GM18861 (cell line): ENCODE results near the gene AXIN1.
"Not testable (repeated sequence)": the region's sequence is repeated elsewhere in the genome, so short reads cannot be mapped to it uniquely, and the experiment has no call there.

Experiments used
- ATAC-seq: cut with Tn5 transposase; IDR thresholded peaks from one replicate; pipeline ENCODE4 v1.9.1; 2021; ENCODE audit not compliant: unreplicated experiment

The AXIN1 gene

DNA sequence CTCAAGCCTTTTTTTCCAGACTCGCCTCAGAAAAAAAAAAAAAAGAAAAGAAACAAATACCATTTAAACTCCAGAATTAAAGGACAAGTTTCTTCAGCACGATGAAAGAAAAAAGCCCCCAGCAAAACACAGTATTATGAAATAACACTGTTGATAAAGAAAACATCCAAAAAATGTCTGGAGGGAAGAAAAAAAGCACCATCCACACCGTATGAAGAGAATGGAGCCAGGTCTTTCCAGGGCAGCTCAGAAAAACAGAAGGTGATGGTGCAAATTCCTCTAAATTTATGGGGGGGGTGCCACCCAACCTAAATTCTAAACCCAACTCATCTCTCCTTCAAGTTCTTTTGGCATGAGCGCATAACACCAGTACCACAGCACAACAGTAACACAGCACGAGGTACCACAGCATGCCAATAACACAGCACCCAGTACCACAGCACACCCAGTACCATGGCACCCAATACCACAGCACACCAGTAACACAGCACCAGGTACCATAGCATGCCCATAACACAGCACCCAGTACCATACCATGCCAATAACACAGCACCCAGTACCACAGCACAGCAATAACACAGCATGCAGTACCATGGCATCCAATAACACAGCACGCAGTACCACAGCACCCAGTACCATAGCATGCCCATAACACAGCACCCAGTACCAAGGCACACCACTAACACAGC is 19.0 kb downstream of the AXIN1 start:
- ATAC-seq = no peak

DNA sequence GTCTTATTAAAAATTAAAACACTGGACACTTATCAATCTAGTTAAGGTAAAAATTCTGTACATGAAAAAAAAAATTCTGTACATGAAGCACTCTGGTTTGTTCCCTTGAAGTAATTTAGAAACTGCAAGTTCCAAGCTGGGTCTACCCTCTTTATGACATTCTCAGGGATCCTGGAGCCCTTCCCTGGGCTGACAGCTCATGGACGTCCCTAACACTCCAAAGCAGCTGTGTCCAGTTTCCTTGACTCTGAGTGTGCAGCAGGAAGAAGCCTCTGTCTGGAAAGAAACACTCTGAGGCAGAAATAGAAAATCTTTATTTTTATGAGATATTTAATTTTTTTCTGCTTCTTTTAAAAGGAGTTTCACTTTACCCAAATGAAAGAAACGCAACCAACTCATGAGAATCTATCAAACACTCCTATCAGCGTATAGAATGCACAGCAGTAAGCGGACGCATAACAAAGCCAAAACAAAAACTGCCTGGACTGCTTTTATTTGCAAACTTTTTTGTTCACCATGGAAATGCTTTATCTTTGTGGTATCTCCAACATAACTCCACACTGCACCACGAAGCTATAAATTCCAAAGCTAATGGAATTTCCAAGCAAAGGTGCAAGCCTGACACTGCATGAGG is 21.2 kb downstream of the AXIN1 start:
- not testable (repeated sequence) for ATAC-seq

DNA sequence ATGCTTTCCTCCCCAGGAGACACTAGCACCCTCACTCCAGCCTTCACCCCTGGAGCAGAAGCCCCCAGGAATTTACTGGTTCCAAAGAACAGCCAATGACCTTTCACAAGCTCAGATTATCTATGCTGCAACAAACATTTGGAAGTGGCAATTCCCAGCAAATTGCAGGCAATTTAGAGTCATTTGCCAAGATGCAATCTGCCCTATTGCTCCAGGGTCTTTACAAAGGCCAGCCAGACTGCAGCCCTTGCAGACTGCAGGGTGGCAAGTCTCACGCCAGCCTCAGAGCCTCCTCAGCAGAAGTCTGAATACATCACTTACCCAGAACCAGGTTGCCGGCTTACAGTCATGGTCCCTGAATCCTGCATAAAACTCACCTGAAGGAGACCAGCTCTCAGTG is 21.8 kb downstream of the AXIN1 start:
- ATAC-seq = no peak

DNA sequence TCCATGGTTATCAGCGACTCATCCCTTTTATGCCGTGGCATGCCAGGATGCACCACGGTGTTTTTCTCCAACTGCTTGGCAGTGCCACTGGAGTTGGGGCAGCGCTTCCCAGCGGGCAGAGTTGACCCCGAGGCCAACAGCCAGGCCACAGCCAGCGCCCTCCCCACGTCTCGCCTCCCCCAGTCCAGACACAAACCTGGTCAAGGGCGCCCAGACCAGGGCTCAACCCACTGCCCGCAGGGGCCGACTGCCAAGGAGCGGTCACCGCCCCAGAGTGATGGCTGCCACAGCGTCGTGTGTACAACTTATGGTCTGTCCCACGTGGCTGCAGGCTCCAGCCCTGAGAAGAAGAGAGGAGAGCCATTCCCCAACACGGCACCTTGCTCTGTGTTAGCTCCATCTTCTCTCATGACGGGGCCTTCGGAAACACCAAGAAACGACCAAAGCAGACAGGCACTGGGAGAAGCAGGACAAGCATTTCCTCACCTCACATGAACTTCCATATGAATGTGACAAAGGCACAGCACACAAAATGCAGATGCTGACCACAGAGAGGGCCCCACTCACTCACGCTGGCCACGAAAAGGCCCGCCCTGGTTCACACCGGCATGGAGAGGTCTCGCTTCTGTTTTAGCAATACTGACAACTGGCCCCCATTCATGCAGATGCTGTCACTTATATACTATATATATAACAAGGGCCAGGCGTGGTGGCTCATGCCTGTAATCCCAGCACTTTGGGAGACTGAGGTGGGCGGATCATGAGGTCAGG is 27.0 kb downstream of the AXIN1 start:
- ATAC-seq = no peak

DNA sequence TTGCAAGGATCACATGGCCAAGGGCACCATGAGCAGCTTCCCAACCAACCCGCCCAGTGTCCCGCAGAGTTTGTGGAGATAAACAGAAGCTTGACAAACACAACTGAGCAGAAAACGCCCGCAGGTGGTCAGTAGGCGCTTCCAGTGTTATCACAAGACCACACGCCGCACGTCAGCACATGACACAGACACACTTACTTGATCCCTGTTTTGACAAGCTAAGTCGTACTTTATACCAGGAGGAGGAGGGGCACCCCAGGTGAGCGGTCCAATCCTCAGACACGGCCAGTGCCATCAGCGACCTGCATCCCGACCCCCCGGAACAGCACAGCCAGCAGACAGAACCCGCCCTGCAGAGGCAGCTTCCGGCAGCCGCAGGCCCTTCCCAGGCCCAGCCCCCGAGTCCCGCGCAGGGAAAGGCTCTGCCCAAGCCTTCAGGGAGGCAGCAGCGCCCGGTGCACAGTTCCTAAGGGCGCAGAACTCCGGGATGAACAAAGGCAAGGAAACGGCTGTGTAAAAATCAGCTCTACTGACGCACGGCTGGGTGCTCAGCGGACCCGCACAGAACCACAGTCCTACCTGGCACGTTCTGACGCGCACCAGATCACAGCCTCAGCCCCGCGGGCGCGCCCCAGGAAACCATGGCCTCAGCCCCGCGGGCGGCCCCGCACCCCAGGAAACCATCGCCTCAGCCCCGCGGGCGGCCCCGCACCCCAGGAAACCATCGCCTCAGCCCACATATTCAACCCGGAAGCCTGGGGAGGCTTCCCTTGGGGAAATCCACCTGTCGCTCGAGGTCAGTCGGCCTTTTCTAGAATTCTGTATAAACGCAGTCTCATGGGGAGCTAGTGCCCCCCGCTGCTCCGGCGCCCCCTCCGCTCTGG is 27.8 kb downstream of the AXIN1 start:
- no peak for ATAC-seq

DNA sequence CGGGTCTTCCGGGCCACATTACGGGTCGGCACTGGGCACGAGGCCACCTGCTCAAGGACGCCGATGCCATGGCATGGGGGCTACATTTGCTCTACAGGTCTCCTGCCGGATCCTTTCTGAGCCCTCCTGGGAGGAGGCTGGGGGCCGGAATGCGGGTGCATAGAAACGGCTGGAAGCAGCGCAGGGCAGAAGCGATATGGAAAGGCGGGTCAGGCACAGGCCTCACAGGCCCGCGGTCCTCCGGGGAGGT is 28.4 kb downstream of the AXIN1 start:
- no peak for ATAC-seq

DNA sequence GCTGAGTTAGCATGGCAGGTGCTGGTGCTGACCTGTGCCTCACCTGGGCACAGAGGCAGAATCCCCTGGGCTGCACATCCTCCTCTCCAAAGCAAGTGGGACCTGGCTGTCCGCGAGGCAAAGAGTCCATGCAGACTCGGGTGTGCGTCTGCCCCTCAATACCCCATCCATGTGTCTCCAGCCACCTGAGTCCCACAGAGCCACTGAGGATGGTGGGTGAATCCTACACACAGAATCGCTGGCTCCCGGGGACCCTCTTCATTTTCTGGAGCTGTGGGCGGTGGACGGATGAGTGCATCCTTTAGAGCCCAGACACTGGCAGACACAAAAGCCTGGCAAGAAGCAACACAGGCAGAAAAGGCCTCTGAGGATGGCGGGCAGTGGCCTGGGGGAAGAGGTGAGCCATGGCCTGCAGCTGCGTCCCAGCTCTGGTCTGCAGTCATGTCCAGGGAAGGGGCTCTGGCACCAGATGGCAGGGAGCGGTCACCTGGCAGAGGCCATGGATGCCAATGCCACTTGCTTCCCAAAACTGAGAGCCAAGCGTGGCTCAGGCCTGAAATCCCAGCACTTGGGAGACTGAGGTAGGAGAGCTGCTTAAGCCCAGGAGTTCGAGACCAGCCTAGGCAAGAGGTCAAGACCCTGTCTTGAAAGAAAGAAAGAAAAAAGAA is 29.9 kb downstream of the AXIN1 start:
- ATAC-seq = no peak

DNA sequence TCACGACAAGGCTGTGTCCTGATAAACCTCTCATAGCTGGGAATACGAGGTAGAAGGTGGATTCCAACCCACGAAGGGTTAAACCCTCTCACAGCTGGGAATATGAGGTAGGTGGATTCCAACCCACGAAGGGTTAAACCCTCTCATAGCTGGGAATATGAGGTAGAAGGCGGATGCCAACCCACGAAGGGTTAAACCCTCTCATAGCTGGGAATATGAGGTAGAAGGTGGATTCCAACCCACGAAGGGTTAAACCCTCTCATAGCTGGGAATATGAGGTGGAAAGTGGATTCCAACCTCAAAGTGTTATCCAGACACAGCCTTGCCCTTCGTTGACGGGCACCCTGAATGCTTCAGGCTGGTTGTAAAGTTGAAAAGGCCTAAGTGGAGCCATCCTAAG is 31.0 kb downstream of the AXIN1 start:
- ATAC-seq = no peak

DNA sequence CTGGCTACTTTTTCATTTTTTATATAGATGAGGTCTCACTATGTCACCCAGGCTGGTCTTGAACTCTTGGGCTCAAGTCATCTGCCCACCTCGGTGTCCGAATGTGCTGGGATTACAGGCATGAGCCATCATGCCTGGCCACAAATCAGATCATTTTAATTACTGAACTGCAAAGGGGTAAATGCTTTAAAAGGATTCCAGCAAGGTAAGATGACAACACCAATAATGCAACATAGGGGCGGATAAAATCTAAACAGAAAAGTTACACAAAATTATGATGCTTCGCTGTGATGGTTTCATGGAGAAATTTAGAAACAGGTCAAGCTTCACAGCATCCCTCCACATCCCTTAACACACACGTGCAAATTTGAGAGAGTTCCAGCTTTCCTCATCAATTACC is 32.3 kb downstream of the AXIN1 start:
- no peak for ATAC-seq

DNA sequence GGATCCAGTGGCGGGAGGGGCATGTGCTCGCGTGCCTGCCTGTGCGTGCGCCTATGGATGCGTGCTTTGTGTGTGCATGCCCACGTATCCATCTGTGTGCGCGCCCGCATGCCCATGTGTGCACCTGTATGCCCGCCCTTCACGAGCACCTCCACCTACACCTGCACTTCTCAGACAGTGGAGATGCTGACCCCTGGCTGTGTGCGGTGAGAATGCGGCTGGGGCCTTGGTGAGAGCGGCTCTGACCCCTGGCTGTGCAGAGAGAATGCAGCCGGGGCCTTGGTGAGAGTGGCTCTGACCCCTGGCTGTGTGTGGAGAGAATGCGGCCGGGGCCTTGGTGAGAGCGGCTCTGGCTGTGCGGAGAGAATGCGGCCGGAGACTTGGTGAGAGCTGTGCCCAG is 33.9 kb downstream of the AXIN1 start:
- ATAC-seq = no peak

DNA sequence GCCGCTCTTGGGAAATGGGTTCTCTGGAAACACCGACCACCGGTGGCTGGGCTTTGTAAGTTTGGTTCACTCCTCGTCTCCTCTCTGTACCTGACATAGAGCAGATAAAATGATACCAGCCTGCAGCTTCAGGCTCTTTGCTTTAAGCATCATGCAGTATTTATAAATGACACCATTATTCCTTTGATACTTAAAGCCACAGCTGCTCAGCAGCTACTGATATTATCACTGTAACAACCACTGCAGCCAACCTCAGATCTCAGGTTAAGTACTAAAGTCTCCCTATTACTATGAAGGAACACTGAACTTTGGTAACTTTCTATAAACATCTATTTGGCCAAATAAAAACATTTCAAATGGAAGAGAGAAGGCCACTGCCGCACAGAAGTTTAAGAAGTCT is 34.9 kb downstream of the AXIN1 start:
- ATAC-seq = no peak

DNA sequence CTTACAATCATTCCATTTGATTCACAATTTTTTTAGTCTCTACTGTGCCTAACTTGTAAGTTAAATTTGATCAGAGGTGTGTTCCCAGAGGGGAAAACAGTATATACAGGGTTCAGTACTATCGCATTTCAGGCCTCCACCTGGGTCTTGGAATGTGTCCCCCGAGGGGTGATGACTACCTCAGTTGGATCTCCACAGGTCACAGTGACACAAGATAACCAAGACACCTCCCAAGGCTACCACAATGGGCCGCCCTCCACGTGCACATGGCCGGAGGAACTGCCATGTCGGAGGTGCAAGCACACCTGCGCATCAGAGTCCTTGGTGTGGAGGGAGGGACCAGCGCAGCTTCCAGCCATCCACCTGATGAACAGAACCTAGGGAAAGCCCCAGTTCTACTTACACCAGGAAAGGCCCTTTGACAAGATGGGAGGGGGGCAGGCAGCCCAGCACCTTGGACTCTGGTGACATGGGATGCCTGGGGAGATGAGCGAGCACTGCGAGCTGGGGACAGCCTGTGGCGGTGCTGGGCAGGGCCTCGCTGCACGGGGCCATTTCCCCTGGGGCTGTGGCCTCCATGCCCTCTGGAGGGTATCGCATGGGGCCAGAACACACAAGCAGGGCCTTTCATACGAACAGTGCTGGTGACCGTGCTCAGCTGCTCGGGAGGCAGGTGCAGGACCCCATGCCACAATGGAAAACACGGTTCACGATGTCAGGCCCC is 35.6 kb downstream of the AXIN1 start:
- no peak for ATAC-seq

DNA sequence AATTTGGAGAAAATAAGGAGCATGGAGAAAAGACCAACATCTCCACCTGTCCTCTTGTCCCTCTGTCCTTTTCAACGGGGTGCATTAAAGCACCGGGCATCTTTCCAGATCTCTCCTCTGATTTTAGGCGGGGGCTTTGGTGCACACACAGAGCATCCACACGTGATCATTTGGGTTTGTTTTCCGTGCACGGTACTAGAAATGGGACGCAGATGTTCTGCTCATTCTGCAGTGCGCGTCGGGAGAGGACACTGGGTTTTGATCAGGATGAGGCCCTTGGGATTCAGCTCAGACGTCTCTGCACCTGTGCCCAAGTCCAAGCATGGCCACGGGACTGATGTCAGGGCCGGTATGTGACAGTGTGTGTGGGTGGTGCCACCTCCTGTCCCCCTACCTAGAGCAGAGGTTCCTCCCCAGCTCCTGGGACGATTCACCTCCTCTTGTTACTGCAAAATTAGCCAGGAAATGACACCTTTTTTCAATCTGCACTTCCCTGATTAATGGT is 37.7 kb downstream of the AXIN1 start:
- ATAC-seq = no peak

DNA sequence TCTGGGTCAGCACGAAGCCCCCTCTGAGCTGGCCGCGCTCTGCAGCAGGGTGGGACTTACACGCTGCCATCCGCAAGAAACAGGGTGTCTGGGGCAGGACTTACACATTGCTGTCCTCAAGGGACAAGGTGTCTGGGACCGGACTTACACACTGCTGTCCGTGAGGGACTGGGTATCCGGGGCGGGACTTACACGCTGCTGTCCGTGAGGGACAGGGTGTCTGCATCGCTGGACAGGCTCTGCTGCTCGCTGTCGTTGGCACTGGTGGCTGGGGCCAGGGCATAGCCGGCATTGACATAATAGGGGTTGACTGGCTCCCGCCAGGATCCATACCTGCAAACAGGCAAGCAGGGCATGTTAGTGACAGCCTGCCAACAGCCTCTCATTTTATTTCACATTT is 38.2 kb downstream of the AXIN1 start:
- no peak for ATAC-seq

DNA sequence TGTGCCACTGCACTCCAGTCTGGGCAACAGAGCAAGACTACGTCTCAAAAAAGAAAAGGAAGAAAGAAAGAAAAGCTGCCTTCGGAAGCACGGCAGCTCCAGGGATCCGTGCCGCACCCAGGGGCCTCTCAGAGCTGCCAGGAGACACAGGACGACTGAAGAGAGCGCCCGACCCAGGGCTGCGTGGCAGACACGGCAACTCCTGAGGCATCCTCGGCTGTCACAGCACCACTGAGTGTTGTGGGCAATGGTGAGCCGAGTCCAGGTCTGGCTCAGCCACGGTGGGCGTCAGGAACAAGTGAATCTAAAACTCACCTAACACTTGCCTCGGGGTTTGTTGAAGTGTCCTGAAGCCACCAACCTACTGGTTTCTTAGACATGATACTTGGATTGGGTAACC is 40.8 kb downstream of the AXIN1 start:
- no peak for ATAC-seq

DNA sequence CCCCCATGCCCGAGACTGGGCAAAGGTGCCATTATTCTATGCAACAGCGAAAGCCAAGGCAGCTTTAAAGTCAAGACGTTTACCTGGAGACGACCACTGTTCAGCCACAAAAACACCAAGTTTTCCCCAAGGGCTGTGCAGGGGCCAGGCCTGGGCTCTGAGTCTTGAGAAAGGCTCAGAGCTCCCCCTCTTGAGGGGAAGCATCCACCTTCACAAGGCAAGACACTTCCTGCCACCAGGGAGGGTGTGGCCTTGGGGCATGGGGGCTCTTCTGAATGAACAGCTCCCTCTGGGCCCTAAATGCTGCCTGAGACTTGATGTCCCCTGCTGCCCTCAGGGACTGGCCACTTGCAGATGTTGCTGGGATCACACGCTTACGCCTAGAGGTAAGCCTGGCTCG is 43.0 kb downstream of the AXIN1 start:
- ATAC-seq = no peak

DNA sequence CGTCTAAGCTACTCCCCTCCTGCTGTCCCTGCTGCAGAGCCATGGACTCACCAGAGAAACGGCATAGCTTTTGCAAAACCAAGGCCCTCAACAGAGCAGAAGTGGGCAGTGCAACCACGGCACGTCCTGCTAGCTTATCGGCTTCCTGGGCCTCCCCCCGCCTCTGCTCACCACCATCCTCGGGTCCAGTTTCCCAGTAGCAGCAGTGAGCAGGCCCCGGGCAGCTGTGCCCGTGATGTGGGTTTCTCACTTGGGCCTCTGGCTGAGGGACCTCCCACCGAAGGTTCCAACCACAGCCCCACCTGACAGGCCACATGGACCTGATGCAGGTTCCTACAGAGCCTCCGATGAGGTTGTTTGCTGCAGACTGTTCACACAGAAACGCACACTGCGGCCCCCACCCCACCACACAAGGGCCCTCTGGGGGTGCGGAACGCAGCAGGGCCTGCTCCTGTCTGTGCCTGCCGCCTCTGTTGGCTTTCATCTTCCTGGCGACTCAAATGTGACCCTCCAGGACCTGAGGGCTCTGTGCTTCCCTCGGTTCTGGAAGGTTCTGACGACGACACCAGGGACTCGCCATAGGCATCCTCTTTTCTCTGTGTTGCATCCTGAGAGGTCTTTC is 44.7 kb downstream of the AXIN1 start:
- ATAC-seq = no peak

DNA sequence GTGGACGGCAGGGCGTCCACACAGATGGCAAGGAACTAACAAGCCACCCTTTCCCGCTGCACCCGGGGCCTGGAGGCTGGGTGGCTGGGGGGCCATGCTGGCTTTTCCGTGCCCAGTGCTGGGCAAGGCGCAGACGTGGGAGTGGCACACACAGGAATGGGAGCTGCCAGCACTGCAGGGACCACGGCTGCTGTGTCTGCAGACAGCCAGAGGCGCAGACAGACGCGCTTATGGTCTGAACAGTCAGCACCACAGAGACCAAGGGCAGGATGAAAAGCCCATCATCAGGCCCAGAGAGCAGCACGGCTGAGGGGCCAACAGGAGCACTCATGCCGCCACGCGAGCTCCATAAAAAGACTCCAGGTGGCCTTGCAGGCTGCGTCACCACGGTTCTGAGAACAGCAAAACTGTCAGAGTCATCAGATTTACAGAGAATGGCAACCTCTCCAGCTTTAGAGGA is 45.6 kb downstream of the AXIN1 start:
- ATAC-seq = no peak

DNA sequence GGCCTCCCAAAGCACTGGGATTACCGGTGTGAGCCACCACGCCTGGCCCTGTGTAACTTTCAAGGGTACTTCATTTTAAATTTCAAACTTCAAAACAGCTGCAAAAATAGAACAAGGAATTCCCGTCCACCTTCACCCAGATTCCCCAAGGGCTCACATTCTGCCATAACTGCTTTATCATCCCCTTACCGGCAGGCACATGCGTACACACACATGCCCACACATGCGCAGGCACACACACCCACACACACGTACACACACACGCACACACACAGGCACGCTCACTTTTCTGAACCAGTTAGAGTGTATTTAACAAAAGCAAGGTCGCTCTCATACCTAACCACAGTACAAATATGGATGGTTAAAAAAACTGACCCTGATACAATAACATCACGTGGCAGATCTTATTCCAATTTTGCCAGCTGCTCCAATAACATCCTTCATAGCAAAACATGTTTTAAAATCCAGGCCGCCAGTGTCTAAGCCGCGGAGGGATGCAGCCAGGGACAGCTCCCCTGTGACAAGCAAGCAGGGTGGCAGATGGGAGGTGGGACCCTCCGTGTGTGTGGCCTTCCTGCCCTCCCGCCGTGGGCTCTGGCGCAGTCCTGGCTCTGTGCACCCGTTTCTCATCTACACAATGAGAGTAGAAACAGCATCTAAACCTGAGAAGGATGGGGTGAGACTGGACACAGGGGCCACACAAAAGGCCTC is 46.5 kb downstream of the AXIN1 start:
- no peak for ATAC-seq
